ENCODE data around the gene SRRM3.

- TF ChIP-seq CTCF (IDR thresholded peaks at IDR 0.05) = no peak
- no peak for TF ChIP-seq POLR2AphosphoS5 (IDR thresholded peaks at IDR 0.05)
Measured at GRCh38 chr7:76285604-76286374, 84.1 kb downstream of the SRRM3 start.

Measured in gastroesophageal sphincter (tissue), 3 donors.